ENCODE measurements around the gene GCH1. TPM values are rescaled to one million over a fixed set of nuclear protein-coding genes. Genes with fewer than 3 reads are reported as not detected.

Gene GCH1
- total and polyA plus RNA-seq, 2 donors (not counting 1 experiment from before 2014, with no cell fraction given) = 1.3 to 1.5 TPM

DNA sequence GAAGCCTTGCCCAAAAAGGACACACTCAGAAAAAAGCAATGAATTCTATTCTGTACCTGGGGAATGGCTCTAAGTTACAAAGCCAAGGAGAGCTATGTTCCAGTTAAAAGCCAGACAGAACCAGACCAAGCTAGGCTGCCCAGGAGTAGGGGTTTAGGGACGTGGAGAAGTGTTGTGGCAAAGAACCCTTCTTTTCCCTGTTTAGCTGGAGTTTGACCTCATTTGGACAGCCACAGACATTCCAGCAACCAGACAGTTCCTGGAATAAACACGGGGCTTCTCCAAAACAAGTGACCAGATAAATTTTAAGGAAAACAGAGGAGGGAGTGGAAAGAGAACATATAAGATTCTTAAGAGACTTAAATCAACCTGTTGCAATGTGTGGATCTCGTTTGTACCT lies 62.3 kb downstream of the GCH1 start:
- no peak overlapping the region for H3K4me2 ChIP-seq (ENCODE audit: extremely low read depth, insufficient read depth, low read length)
- no peak overlapping the region for H3K9ac ChIP-seq (ENCODE audit: insufficient read depth, low read length)
- no peaks in the 10 kb centered on the region for H3K4me1 ChIP-seq (ENCODE audit: control insufficient read depth, extremely low read depth, insufficient read depth, low read length)
- no peak for DNase-seq (ENCODE audit: low read depth in 2 of 2)
- no peaks in the 10 kb centered on the region for H3K27me3 ChIP-seq (ENCODE audit: control insufficient read depth, insufficient read depth, low read length)
- no peaks in the 10 kb centered on the region for H4K20me1 ChIP-seq (ENCODE audit: control insufficient read depth, extremely low read depth, insufficient read depth, low read length)
- H2AFZ ChIP-seq (ENCODE audit: low read length) = no peak overlapping the region
- no peaks in the 10 kb centered on the region for H3K79me2 ChIP-seq (ENCODE audit: control insufficient read depth, insufficient read depth, low read length)
- no peak overlapping the region for H3K27ac ChIP-seq (ENCODE audit: insufficient read depth, low read length)
- TF ChIP-seq, protein P1, sequence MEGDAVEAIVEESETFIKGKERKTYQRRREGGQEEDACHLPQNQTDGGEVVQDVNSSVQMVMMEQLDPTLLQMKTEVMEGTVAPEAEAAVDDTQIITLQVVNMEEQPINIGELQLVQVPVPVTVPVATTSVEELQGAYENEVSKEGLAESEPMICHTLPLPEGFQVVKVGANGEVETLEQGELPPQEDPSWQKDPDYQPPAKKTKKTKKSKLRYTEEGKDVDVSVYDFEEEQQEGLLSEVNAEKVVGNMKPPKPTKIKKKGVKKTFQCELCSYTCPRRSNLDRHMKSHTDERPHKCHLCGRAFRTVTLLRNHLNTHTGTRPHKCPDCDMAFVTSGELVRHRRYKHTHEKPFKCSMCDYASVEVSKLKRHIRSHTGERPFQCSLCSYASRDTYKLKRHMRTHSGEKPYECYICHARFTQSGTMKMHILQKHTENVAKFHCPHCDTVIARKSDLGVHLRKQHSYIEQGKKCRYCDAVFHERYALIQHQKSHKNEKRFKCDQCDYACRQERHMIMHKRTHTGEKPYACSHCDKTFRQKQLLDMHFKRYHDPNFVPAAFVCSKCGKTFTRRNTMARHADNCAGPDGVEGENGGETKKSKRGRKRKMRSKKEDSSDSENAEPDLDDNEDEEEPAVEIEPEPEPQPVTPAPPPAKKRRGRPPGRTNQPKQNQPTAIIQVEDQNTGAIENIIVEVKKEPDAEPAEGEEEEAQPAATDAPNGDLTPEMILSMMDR (conservative IDR thresholded peaks at IDR 0.05 in 1 of 2, IDR thresholded peaks at IDR 0.05 in 1 of 2; ENCODE audit: low read depth in 1 of 2, low read length in 2 of 2) = no peak
- TF ChIP-seq EZH2 (IDR thresholded peaks at IDR 0.05; ENCODE audit: low read length, missing control alignments) = no peak
- H3K36me3 ChIP-seq (ENCODE audit: control insufficient read depth, insufficient read depth, low read length) = no peaks in the 10 kb centered on the region
- H3K4me3 ChIP-seq (replicated peaks in 1 of 4; ENCODE audit: control extremely low read depth in 1 of 4, insufficient read depth in 1 of 4, low read depth in 3 of 4, low read length in 4 of 4) = no peak overlapping the region
- no peaks in the 10 kb centered on the region for H3K9me3 ChIP-seq (ENCODE audit: control insufficient read depth, insufficient read depth, low read depth, low read length)

DNA sequence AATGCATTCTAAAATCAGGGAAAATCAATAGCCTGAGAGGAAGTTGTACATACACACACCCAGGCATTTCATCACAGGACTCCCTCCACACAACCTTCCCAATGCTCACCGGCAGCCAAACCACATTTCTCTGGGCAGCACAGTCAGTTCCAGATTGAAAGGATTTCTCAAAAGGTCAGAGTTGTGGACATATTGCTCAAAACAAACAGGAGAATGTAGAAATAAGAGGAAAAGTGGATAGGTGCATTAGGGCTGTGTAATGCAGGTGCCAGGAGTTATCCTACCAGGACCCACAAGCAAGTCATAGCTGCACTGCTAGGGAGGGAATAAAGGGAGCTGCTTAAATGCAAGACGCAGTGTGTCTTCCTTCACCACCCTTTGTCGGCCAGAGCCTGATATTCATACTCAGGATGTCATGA lies 62.9 kb downstream of the GCH1 start:
- H3K4me2 ChIP-seq (ENCODE audit: extremely low read depth, insufficient read depth, low read length) = no peak overlapping the region
- TF ChIP-seq, protein P1 (conservative IDR thresholded peaks at IDR 0.05 in 1 of 2, IDR thresholded peaks at IDR 0.05 in 1 of 2; ENCODE audit: low read depth in 1 of 2, low read length in 2 of 2) = no peak
- TF ChIP-seq EZH2 (IDR thresholded peaks at IDR 0.05; ENCODE audit: low read length, missing control alignments) = no peak
- DNase-seq (ENCODE audit: low read depth in 2 of 2) = peak; percentile 22 to 45

DNA sequence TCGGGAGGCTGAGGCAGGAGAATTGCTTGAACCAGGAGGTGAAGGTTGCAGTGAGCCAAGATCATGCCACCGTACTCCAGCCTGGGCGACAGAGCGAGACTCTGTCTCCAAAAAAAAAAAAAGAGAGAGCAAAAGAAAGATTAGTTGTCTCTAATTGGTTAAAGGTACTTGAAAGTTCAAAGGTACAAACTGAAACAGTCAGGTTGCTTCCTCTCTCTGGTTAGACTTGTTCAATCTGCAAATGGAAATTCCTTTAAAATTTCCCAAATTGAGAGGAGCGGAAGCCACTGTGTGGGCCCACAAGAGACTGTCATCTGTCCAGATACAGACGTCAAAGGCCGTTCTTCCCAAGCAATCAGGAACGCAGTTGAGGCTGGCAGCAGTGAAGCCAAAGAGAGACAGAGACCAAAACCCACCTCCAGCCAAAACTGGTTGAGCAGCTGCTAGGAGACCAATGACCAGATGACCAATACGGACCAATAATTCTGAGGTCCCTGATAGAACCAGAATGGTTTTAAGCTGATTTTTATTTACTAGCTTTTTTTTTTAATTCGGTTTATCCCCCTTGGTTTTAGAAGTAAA lies 63.6 kb downstream of the GCH1 start:
- Histone ChIP-seq H3K9me3 (ENCODE audit: control insufficient read depth, insufficient read depth, low read depth, low read length) (no peaks in the 10 kb centered on the region), H3K36me3 (ENCODE audit: control insufficient read depth, insufficient read depth, low read length) (no peaks in the 10 kb centered on the region), H3K79me2 (ENCODE audit: control insufficient read depth, insufficient read depth, low read length) (no peaks in the 10 kb centered on the region), H4K20me1 (ENCODE audit: control insufficient read depth, extremely low read depth, insufficient read depth, low read length) (no peaks in the 10 kb centered on the region), H3K27ac (ENCODE audit: insufficient read depth, low read length) (no peak overlapping the region), H2AFZ (ENCODE audit: low read length) (no peak overlapping the region), H3K9ac (ENCODE audit: insufficient read depth, low read length) (no peak overlapping the region), H3K4me1 (ENCODE audit: control insufficient read depth, extremely low read depth, insufficient read depth, low read length) (no peaks in the 10 kb centered on the region), H3K27me3 (ENCODE audit: control insufficient read depth, insufficient read depth, low read length) (no peaks in the 10 kb centered on the region), H3K4me2 (ENCODE audit: extremely low read depth, insufficient read depth, low read length) (no peak overlapping the region), H3K4me3 (replicated peaks in 1 of 4; ENCODE audit: control extremely low read depth in 1 of 4, insufficient read depth in 1 of 4, low read depth in 3 of 4, low read length in 4 of 4) (no peak overlapping the region)
- DNase-seq (ENCODE audit: low read depth in 2 of 2) = no peak
- TF ChIP-seq EZH2 (IDR thresholded peaks at IDR 0.05; ENCODE audit: low read length, missing control alignments) = no peak
- TF ChIP-seq, protein P1 (conservative IDR thresholded peaks at IDR 0.05 in 1 of 2, IDR thresholded peaks at IDR 0.05 in 1 of 2; ENCODE audit: low read depth in 1 of 2, low read length in 2 of 2) = no peak

More for the DNA sequence above, 62.9 kb downstream of the GCH1 start:
- no peak overlapping the region for H3K9ac ChIP-seq (ENCODE audit: insufficient read depth, low read length)
- H3K4me1 ChIP-seq (ENCODE audit: control insufficient read depth, extremely low read depth, insufficient read depth, low read length) = no peaks in the 10 kb centered on the region
- H3K4me3 ChIP-seq (replicated peaks in 1 of 4; ENCODE audit: control extremely low read depth in 1 of 4, insufficient read depth in 1 of 4, low read depth in 3 of 4, low read length in 4 of 4) = no peak overlapping the region
- no peaks in the 10 kb centered on the region for H3K27me3 ChIP-seq (ENCODE audit: control insufficient read depth, insufficient read depth, low read length)
- no peaks in the 10 kb centered on the region for H3K79me2 ChIP-seq (ENCODE audit: control insufficient read depth, insufficient read depth, low read length)
- H4K20me1 ChIP-seq (ENCODE audit: control insufficient read depth, extremely low read depth, insufficient read depth, low read length) = no peaks in the 10 kb centered on the region
- no peaks in the 10 kb centered on the region for H3K9me3 ChIP-seq (ENCODE audit: control insufficient read depth, insufficient read depth, low read depth, low read length)
- no peak overlapping the region for H3K27ac ChIP-seq (ENCODE audit: insufficient read depth, low read length)
- no peak overlapping the region for H2AFZ ChIP-seq (ENCODE audit: low read length)
- no peaks in the 10 kb centered on the region for H3K36me3 ChIP-seq (ENCODE audit: control insufficient read depth, insufficient read depth, low read length)

All from fibroblast of lung (primary cell).